HEK293 (cell line): Measurements from ENCODE around the gene CPEB3.

Source experiments
- CTCF ChIA-PET: fragments of 350-600 bp; formaldehyde crosslinking; extraction: SDS; loops from one replicate; lab custom pipeline; 2021; ENCODE audit warnings: antibody characterized with exemption; lab: Yijun Ruan, JAX
- POLR2A ChIA-PET: fragments of 300-600 bp; formaldehyde crosslinking; extraction: SDS; loops from one replicate; lab custom pipeline; 2020; ENCODE audit warnings: antibody characterized with exemption, inconsistent platforms; lab: Yijun Ruan, JAX
- H3K27ac ChIP-seq: fragments of 200-500 bp; sonication (Bioruptor generic); 2 replicates; pipeline ENCODE4 v1.5.1; 2014; ENCODE audit warnings: low read depth, low read length, control low read depth, inconsistent platforms; ENCODE audit errors: extremely low read depth
- H3K36me3 ChIP-seq, 2 experiments: fragments of 200-500 bp in 1 of 2; sonication (Bioruptor generic) in 1 of 2; 1 replicate in 1 of 2; 2 replicates in 1 of 2; pipeline ENCODE4 v1.5.1; 2014 to 2017; ENCODE audit warnings: inconsistent platforms in 2 of 2, low read length in 2 of 2; ENCODE audit not compliant: control insufficient read depth in 2 of 2, insufficient read depth in 1 of 2
- H3K4me1 ChIP-seq: fragments of 200-500 bp; sonication (Bioruptor generic); 2 replicates; pipeline ENCODE4 v1.5.1; 2014; ENCODE audit warnings: mild to moderate bottlenecking, low read length, inconsistent platforms; ENCODE audit not compliant: control insufficient read depth, insufficient read depth
- H3K4me3 ChIP-seq: 2 replicates; pipeline ENCODE4 v1.5.1; 2011; ENCODE audit warnings: low read depth, mild to moderate bottlenecking, control low read depth, low read length, moderate library complexity
- H3K9me3 ChIP-seq: fragments of 200-500 bp; sonication (Bioruptor generic); 2 replicates; pipeline ENCODE4 v1.5.1; 2014; ENCODE audit warnings: low read depth, low read length, inconsistent platforms; ENCODE audit not compliant: control insufficient read depth, insufficient read depth
- CTCF ChIP-seq: fragments of 450-650 bp; formaldehyde crosslinking; IDR thresholded peaks from 2 replicates; pipeline ENCODE4 v1.5.1; 2016; ENCODE audit warnings: missing biosample characterization, missing genetic modification characterization
- HIC1 ChIP-seq: fragments of 450-650 bp; formaldehyde crosslinking; IDR thresholded peaks from 2 replicates; pipeline ENCODE4 v1.5.1; 2016; ENCODE audit warnings: missing biosample characterization, missing genetic modification characterization
- KLF16 ChIP-seq: fragments of 450-650 bp; formaldehyde crosslinking; IDR thresholded peaks from 2 replicates; pipeline ENCODE4 v1.5.1; 2017; ENCODE audit warnings: missing biosample characterization, missing genetic modification characterization
- MYNN ChIP-seq: fragments of 450-650 bp; formaldehyde crosslinking; IDR thresholded peaks from 2 replicates; pipeline ENCODE4 v1.5.1; 2016; ENCODE audit warnings: missing biosample characterization, missing genetic modification characterization, borderline replicate concordance
- MZF1 ChIP-seq: fragments of 450-650 bp; formaldehyde crosslinking; IDR thresholded peaks from 2 replicates; pipeline ENCODE4 v1.5.1; 2017; ENCODE audit warnings: missing biosample characterization, missing genetic modification characterization, borderline replicate concordance
- SP3 ChIP-seq: fragments of 450-650 bp; formaldehyde crosslinking; IDR thresholded peaks from 2 replicates; pipeline ENCODE4 v1.5.1; 2016; ENCODE audit warnings: missing biosample characterization, missing genetic modification characterization
- ZBTB8A ChIP-seq: fragments of 450-650 bp; formaldehyde crosslinking; IDR thresholded peaks from 2 replicates; pipeline ENCODE4 v1.5.1; 2016; ENCODE audit warnings: missing biosample characterization, missing genetic modification characterization
- ZFP69B ChIP-seq: fragments of 450-650 bp; formaldehyde crosslinking; IDR thresholded peaks from 2 replicates; pipeline ENCODE4 v1.5.1; 2016; ENCODE audit warnings: missing biosample characterization, missing genetic modification characterization
- ZNF155 ChIP-seq: fragments of 450-650 bp; formaldehyde crosslinking; IDR thresholded peaks from 2 replicates; pipeline ENCODE4 v1.5.1; 2016; ENCODE audit warnings: missing biosample characterization, missing genetic modification characterization
- ZNF24 ChIP-seq: fragments of 450-650 bp; formaldehyde crosslinking; IDR thresholded peaks from 2 replicates; pipeline ENCODE4 v1.5.1; 2016; ENCODE audit warnings: missing biosample characterization, missing genetic modification characterization
- ZNF280C ChIP-seq: fragments of 450-650 bp; formaldehyde crosslinking; IDR thresholded peaks from 2 replicates; pipeline ENCODE4 v1.5.1; 2016; ENCODE audit warnings: missing biosample characterization, missing genetic modification characterization
- ZNF292 ChIP-seq: fragments of 450-650 bp; formaldehyde crosslinking; IDR thresholded peaks from 2 replicates; pipeline ENCODE4 v1.5.1; 2016; ENCODE audit warnings: low read depth, missing biosample characterization, missing genetic modification characterization, borderline replicate concordance
- ZNF404 ChIP-seq: fragments of 450-650 bp; formaldehyde crosslinking; IDR thresholded peaks from 2 replicates; pipeline ENCODE4 v1.5.1; 2017; ENCODE audit warnings: missing biosample characterization, missing genetic modification characterization
- ZNF48 ChIP-seq: fragments of 450-650 bp; formaldehyde crosslinking; IDR thresholded peaks from 2 replicates; pipeline ENCODE4 v1.5.1; 2016; ENCODE audit warnings: missing biosample characterization, missing genetic modification characterization
- ZNF600 ChIP-seq: fragments of 450-650 bp; formaldehyde crosslinking; IDR thresholded peaks from 2 replicates; pipeline ENCODE4 v1.5.1; 2016; ENCODE audit warnings: missing biosample characterization, missing genetic modification characterization
- ZNF624 ChIP-seq: fragments of 450-650 bp; formaldehyde crosslinking; IDR thresholded peaks from 2 replicates; pipeline ENCODE4 v1.5.1; 2017; ENCODE audit warnings: missing biosample characterization, missing genetic modification characterization
- ZNF645 ChIP-seq: fragments of 450-650 bp; formaldehyde crosslinking; IDR thresholded peaks from 2 replicates; pipeline ENCODE4; 2016; ENCODE audit warnings: missing biosample characterization, missing genetic modification characterization
- ZNF701 ChIP-seq: fragments of 450-650 bp; formaldehyde crosslinking; IDR thresholded peaks from 2 replicates; pipeline ENCODE4 v1.5.1; 2016; ENCODE audit warnings: missing biosample characterization, missing genetic modification characterization
- ZNF768 ChIP-seq: fragments of 450-650 bp; formaldehyde crosslinking; IDR thresholded peaks from 2 replicates; pipeline ENCODE4 v1.5.1; 2018; ENCODE audit warnings: missing biosample characterization, mild to moderate bottlenecking, missing genetic modification characterization
- ZSCAN18 ChIP-seq: fragments of 450-650 bp; formaldehyde crosslinking; IDR thresholded peaks from 2 replicates; pipeline ENCODE4 v1.5.1; 2016; ENCODE audit warnings: missing biosample characterization, missing genetic modification characterization
- ZSCAN5A ChIP-seq: fragments of 450-650 bp; formaldehyde crosslinking; IDR thresholded peaks from 2 replicates; pipeline ENCODE4 v1.5.1; 2016; ENCODE audit warnings: missing biosample characterization, missing genetic modification characterization

The CPEB3 gene

GRCh38 chr10:92068900-92069299 lies 222.0 kb downstream of the CPEB3 start:
- ChIA-PET CTCF (interaction anchor here (0.5 to 0.6 kb wide), 2 partner anchors 17 to 33 kb away, joined by 4 read pairs; no protein-coding TSS in a partner anchor), POLR2A (no interaction called here)
- Histone ChIP-seq H3K27ac (no peak overlapping the region), H3K36me3 (no peaks in the 10 kb centered on the region), H3K4me3 (no peak overlapping the region), H3K9me3 (no peaks in the 10 kb centered on the region), H3K4me1 (no peaks in the 10 kb centered on the region)
- TF ChIP-seq ZSCAN18 (tag by site-specific recombination) (no peak), ZFP69B (tag by site-specific recombination) (no peak)
- TF ChIP-seq, all 188 proteins: peak for 0

- H3K27ac ChIP-seq, result no peak overlapping the region
- H3K9me3 ChIP-seq, result no peaks in the 10 kb centered on the region
- TF ChIP-seq ZSCAN5A (no peak), ZNF404 (tag by site-specific recombination) (no peak), SP3 (tag by site-specific recombination) (no peak), MYNN (tag by site-specific recombination) (no peak), ZNF48 (no peak), ZBTB8A (tag by site-specific recombination) (no peak), ZNF292 (tag by site-specific recombination) (no peak), ZNF280C (tag by site-specific recombination) (no peak)
- no peaks in the 10 kb centered on the region for H3K4me1 ChIP-seq
- H3K4me3 ChIP-seq, result no peak overlapping the region
- H3K36me3 ChIP-seq, result no peaks in the 10 kb centered on the region
- ChIA-PET CTCF (interaction anchor here (1.0 kb wide), 1 partner anchor 11 kb away, joined by 3 read pairs; no protein-coding TSS in a partner anchor), POLR2A (no interaction called here)
Measured at GRCh38 chr10:92066386-92066785, 224.5 kb downstream of the CPEB3 start.

- POLR2A ChIA-PET, result no interaction called here
- Histone ChIP-seq H3K4me1 (no peaks in the 10 kb centered on the region), H3K4me3 (no peak overlapping the region)
- no peak for TF ChIP-seq ZNF24
- TF ChIP-seq KLF16 (tag by site-specific recombination), result no peak
- no peak for TF ChIP-seq ZNF624 (tag by site-specific recombination)
- TF ChIP-seq ZNF768 (tag by site-specific recombination), result no peak
- TF ChIP-seq ZNF600 (tag by site-specific recombination), result no peak
- TF ChIP-seq MZF1, result no peak
- TF ChIP-seq ZNF701, result no peak
- TF ChIP-seq HIC1, result no peak
- no peak for TF ChIP-seq ZNF645 (tag by site-specific recombination)
- TF ChIP-seq CTCF (tag by site-specific recombination), result no peak
- TF ChIP-seq ZNF155, result no peak
- TF ChIP-seq, all 188 proteins: peak for 0
- CTCF ChIA-PET, result interaction anchor here (0.6 kb wide), 1 partner anchor 136 kb away, joined by 4 read pairs; no protein-coding TSS in a partner anchor
- no peak overlapping the region for H3K27ac ChIP-seq
- no peaks in the 10 kb centered on the region for H3K9me3 ChIP-seq
- no peaks in the 10 kb centered on the region for H3K36me3 ChIP-seq
Measured at GRCh38 chr10:92064506-92064905, 226.4 kb downstream of the CPEB3 start.
